Suprapubic skin (tissue), 4 donors: ENCODE results near the gene WTIP. TPM values are rescaled to one million over a fixed set of nuclear protein-coding genes. Genes with fewer than 3 reads are reported as not detected.

Experiments used
- DNase-seq, 2 donors: peaks; one replicate each; pipeline ENCODE4 v3.0.0-alpha.2; 2019; ENCODE audit warnings: low spot score in 2 of 2
- H3K27ac ChIP-seq: fragments of 200-600 bp; sonication (generic); one replicate; pipeline ENCODE4 v1.5.1; 2019
- H3K27me3 ChIP-seq: fragments of 200-600 bp; sonication (generic); one replicate; pipeline ENCODE4 v1.5.1; 2019
- H3K36me3 ChIP-seq: fragments of 200-600 bp; sonication (generic); one replicate; pipeline ENCODE4 v1.5.1; 2019
- H3K4me1 ChIP-seq: fragments of 200-600 bp; sonication (generic); one replicate; pipeline ENCODE4 v1.5.1; 2019
- H3K4me3 ChIP-seq: fragments of 200-600 bp; sonication (generic); one replicate; pipeline ENCODE4 v1.5.1; 2019; ENCODE audit warnings: mild to moderate bottlenecking
- H3K9me3 ChIP-seq: fragments of 200-600 bp; sonication (generic); one replicate; pipeline ENCODE4 v1.5.1; 2019
- CTCF ChIP-seq, 2 donors: fragments of 200-600 bp in 1 of 2; fragments of 450-650 bp in 1 of 2; sonication (generic) in 1 of 2; IDR thresholded peaks; one replicate each; pipeline ENCODE4 v1.5.1; 2016 to 2019; ENCODE audit warnings: antibody characterized with exemption in 2 of 2, mild to moderate bottlenecking in 1 of 2, moderate library complexity in 1 of 2
- EP300 ChIP-seq: sonication (generic); formaldehyde crosslinking; IDR thresholded peaks from one replicate; pipeline ENCODE4 v1.6.1; 2017; ENCODE audit warnings: antibody characterized with exemption
- POLR2A ChIP-seq, 2 donors: fragments of 450-650 bp; IDR thresholded peaks; one replicate each; pipeline ENCODE4 v1.6.1; 2017; ENCODE audit warnings: antibody characterized with exemption in 2 of 2, mild to moderate bottlenecking in 2 of 2, moderate library complexity in 2 of 2
- POLR2AphosphoS5 ChIP-seq, 3 donors: sonication (generic); formaldehyde crosslinking; IDR thresholded peaks; one replicate each; pipeline ENCODE4 v1.6.1; 2017; ENCODE audit warnings: antibody characterized with exemption in 3 of 3
- WGBS: methylation state at CpG from one replicate; pipeline ENCODE4 v1.1.5; 2018; 5-methylcytosine and 5-hydroxymethylcytosine counted together
- total RNA-seq, 4 donors: library from RNA; depleted of rRNA; stranded (reverse); fragments of >200 nt; gene quantifications; one replicate each; pipeline ENCODE4 v1.1.0, GENCODE V29; 2016

Gene WTIP
- total RNA-seq, 4 donors from 2014 or later, result 8.7 to 15.7 (median 12.5) TPM

- H3K27me3 ChIP-seq, result no peaks in the 10 kb centered on the region
- no peak overlapping the region for H3K4me3 ChIP-seq
- peaks cover 3% of the 10 kb centered on the region for H3K4me1 ChIP-seq
- H3K27ac ChIP-seq, result no peak overlapping the region
- peaks cover 30% of the 10 kb centered on the region for H3K36me3 ChIP-seq
- DNase-seq, result no peak
- H3K9me3 ChIP-seq, result no peaks in the 10 kb centered on the region
- TF ChIP-seq CTCF (IDR thresholded peaks at IDR 0.05) (no peak), EP300 (no peak), POLR2AphosphoS5 (IDR thresholded peaks at IDR 0.05) (no peak), POLR2A (IDR thresholded peaks at IDR 0.05) (no peak)
- 78% methylated on average over 7 of the region's 7 CpGs for WGBS
These were observed 7.6 kb downstream of the WTIP start for GRCh38 chr19:34489175-34489574.

GRCh38 chr19:34490141-34490766, 8.7 kb downstream of the WTIP start:
- H3K9me3 ChIP-seq, result no peaks in the 10 kb centered on the region
- H3K27ac ChIP-seq, result no peak overlapping the region
- no peaks in the 10 kb centered on the region for H3K27me3 ChIP-seq
- no peak for DNase-seq
- H3K4me1 ChIP-seq, result no peaks in the 10 kb centered on the region
- H3K4me3 ChIP-seq, result no peak overlapping the region
- H3K36me3 ChIP-seq, result peaks cover 40% of the 10 kb centered on the region
- 94% methylated on average over 19 of the region's 19 CpGs for WGBS
- no peak for TF ChIP-seq POLR2AphosphoS5 (IDR thresholded peaks at IDR 0.05)
- TF ChIP-seq CTCF (IDR thresholded peaks at IDR 0.05), result no peak
- no peak for TF ChIP-seq POLR2A (IDR thresholded peaks at IDR 0.05)
- TF ChIP-seq EP300, result no peak

- H3K36me3 ChIP-seq, result peaks cover 63% of the 10 kb centered on the region
- TF ChIP-seq POLR2A (IDR thresholded peaks at IDR 0.05) (no peak), POLR2AphosphoS5 (IDR thresholded peaks at IDR 0.05) (no peak), CTCF (IDR thresholded peaks at IDR 0.05) (no peak), EP300 (no peak)
- H3K27ac ChIP-seq, result no peak overlapping the region
- no peaks in the 10 kb centered on the region for H3K4me1 ChIP-seq
- H3K4me3 ChIP-seq, result no peak overlapping the region
- WGBS, result 92% methylated on average over 24 of the region's 25 CpGs
- no peaks in the 10 kb centered on the region for H3K9me3 ChIP-seq
- no peak for DNase-seq
- H3K27me3 ChIP-seq, result no peaks in the 10 kb centered on the region
These were observed 11.6 kb downstream of the WTIP start for GRCh38 chr19:34493038-34493648.

- H3K4me3 ChIP-seq, result no peak overlapping the region
- TF ChIP-seq CTCF (IDR thresholded peaks at IDR 0.05) (no peak), EP300 (no peak), POLR2AphosphoS5 (IDR thresholded peaks at IDR 0.05) (no peak), POLR2A (IDR thresholded peaks at IDR 0.05) (no peak)
- WGBS, result 90% methylated on average over 7 of the region's 7 CpGs
- H3K4me1 ChIP-seq, result no peaks in the 10 kb centered on the region
- H3K9me3 ChIP-seq, result no peaks in the 10 kb centered on the region
- no peaks in the 10 kb centered on the region for H3K27me3 ChIP-seq
- H3K36me3 ChIP-seq, result peaks cover 63% of the 10 kb centered on the region
- H3K27ac ChIP-seq, result no peak overlapping the region
- no peak for DNase-seq
These were observed 12.1 kb downstream of the WTIP start for GRCh38 chr19:34493649-34494044.

- peaks cover 63% of the 10 kb centered on the region for H3K36me3 ChIP-seq
These were observed 13.0 kb downstream of the WTIP start for GRCh38 chr19:34494601-34495000.

More at GRCh38 chr19:34494601-34495000, 13.0 kb downstream of the WTIP start:
- TF ChIP-seq EP300, result no peak
- no peak for TF ChIP-seq POLR2A (IDR thresholded peaks at IDR 0.05)
- no peak for TF ChIP-seq CTCF (IDR thresholded peaks at IDR 0.05)
- WGBS, result 87% methylated on average over 6 of the region's 11 CpGs
- Histone ChIP-seq H3K4me1 (no peaks in the 10 kb centered on the region), H3K4me3 (no peak overlapping the region), H3K27me3 (no peaks in the 10 kb centered on the region), H3K27ac (no peak overlapping the region), H3K9me3 (no peaks in the 10 kb centered on the region)
- DNase-seq, result no peak
